ENCODE results near the gene PIAS1.

The PIAS1 gene

GRCh38 chr15:68097029-68097428 lies 42.9 kb downstream of the PIAS1 start:
- H3K36me3 ChIP-seq (ENCODE audit: insufficient read depth, insufficient read length, low read length), result peaks cover 5% of the 10 kb centered on the region
- no peak for DNase-seq (ENCODE audit: low read depth, low spot score)
- H3K4me3 ChIP-seq (ENCODE audit: insufficient read length, low read depth), result no peak overlapping the region
- no peak for TF ChIP-seq ZNF274 (IDR thresholded peaks at IDR 0.05; ENCODE audit: low read depth, low read length)
- no peak for TF ChIP-seq YY1 (IDR thresholded peaks at IDR 0.05; ENCODE audit: insufficient read depth, insufficient read length)
- TF ChIP-seq SUZ12 (IDR thresholded peaks at IDR 0.05; ENCODE audit: extremely low read depth, insufficient read depth, insufficient read length), result no peak
- H3K27me3 ChIP-seq (ENCODE audit: insufficient read depth, insufficient read length), result no peaks in the 10 kb centered on the region
- H3K9me3 ChIP-seq (ENCODE audit: insufficient read depth, low read length), result peaks cover 23% of the 10 kb centered on the region
- H3K4me1 ChIP-seq (ENCODE audit: insufficient read depth, insufficient read length), result no peaks in the 10 kb centered on the region
- H3K9ac ChIP-seq (ENCODE audit: insufficient read length, low read depth), result no peak overlapping the region

- Histone ChIP-seq H3K4me1 (ENCODE audit: insufficient read depth, insufficient read length) (no peaks in the 10 kb centered on the region), H3K36me3 (ENCODE audit: insufficient read depth, insufficient read length, low read length) (peaks cover 3% of the 10 kb centered on the region), H3K4me3 (ENCODE audit: insufficient read length, low read depth) (no peak overlapping the region), H3K9ac (ENCODE audit: insufficient read length, low read depth) (no peak overlapping the region), H3K9me3 (ENCODE audit: insufficient read depth, low read length) (peaks cover 31% of the 10 kb centered on the region), H3K27me3 (ENCODE audit: insufficient read depth, insufficient read length) (no peaks in the 10 kb centered on the region)
- TF ChIP-seq YY1 (IDR thresholded peaks at IDR 0.05; ENCODE audit: insufficient read depth, insufficient read length) (no peak), SUZ12 (IDR thresholded peaks at IDR 0.05; ENCODE audit: extremely low read depth, insufficient read depth, insufficient read length) (no peak), ZNF274 (IDR thresholded peaks at IDR 0.05; ENCODE audit: low read depth, low read length) (no peak)
- DNase-seq (ENCODE audit: low read depth, low spot score), result no peak
These were observed 44.4 kb downstream of the PIAS1 start for GRCh38 chr15:68098465-68098864.

DNA sequence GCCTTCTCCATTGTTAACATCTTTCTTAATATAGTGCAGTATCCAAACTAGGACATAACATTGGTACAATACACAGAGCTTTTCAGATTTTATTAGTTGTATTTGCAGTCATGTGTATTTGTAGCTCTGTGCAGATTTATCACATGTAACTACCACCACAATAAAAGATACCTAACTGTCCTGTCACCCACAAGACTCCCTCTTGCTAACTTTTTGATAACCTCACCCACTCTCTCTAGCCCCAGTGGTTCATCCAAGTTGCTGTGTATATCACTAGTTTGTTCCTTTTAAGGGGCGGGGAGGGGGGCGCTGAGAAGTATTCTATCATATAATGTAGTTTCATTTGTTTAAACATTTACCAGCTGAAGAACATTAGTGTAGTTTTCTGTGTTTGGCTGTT lies 46.1 kb downstream of the PIAS1 start:
- Histone ChIP-seq H3K27me3 (ENCODE audit: insufficient read depth, insufficient read length) (no peaks in the 10 kb centered on the region), H3K9me3 (ENCODE audit: insufficient read depth, low read length) (peaks cover 30% of the 10 kb centered on the region), H3K36me3 (ENCODE audit: insufficient read depth, insufficient read length, low read length) (peaks cover 8% of the 10 kb centered on the region), H3K9ac (ENCODE audit: insufficient read length, low read depth) (no peak overlapping the region), H3K4me3 (ENCODE audit: insufficient read length, low read depth) (no peak overlapping the region), H3K4me1 (ENCODE audit: insufficient read depth, insufficient read length) (no peaks in the 10 kb centered on the region)
- DNase-seq (ENCODE audit: low read depth, low spot score), result no peak
- no peak for TF ChIP-seq SUZ12 (IDR thresholded peaks at IDR 0.05; ENCODE audit: extremely low read depth, insufficient read depth, insufficient read length)
- no peak for TF ChIP-seq ZNF274 (IDR thresholded peaks at IDR 0.05; ENCODE audit: low read depth, low read length)
- no peak for TF ChIP-seq YY1 (IDR thresholded peaks at IDR 0.05; ENCODE audit: insufficient read depth, insufficient read length)

DNA sequence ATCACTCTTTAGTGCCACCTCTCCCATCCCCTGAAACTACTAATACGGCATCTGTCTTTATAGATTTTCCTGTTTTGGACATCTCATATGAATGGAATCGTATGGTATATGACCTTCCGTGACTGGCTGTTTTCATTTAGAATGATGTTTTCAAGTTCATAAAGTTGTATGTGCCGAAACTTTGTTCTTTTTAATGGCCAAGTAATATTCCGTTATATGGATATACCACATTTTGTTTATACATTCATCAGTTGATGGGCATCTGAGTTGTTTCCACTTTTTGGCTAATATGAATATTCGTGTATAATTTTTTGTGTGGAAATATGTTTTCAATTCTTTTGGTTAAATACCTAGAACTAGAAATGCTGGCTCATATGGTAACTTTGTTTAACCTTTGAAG lies 49.5 kb downstream of the PIAS1 start:
- TF ChIP-seq SUZ12 (IDR thresholded peaks at IDR 0.05; ENCODE audit: extremely low read depth, insufficient read depth, insufficient read length), result no peak
- Histone ChIP-seq H3K4me1 (ENCODE audit: insufficient read depth, insufficient read length) (no peaks in the 10 kb centered on the region), H3K9ac (ENCODE audit: insufficient read length, low read depth) (no peak overlapping the region)

GRCh38 chr15:68106656-68107055 lies 52.5 kb downstream of the PIAS1 start:
- no peak for DNase-seq (ENCODE audit: low read depth, low spot score)
- no peaks in the 10 kb centered on the region for H3K27me3 ChIP-seq (ENCODE audit: insufficient read depth, insufficient read length)
- no peak overlapping the region for H3K4me3 ChIP-seq (ENCODE audit: insufficient read length, low read depth)
- no peaks in the 10 kb centered on the region for H3K4me1 ChIP-seq (ENCODE audit: insufficient read depth, insufficient read length)
- peaks cover 8% of the 10 kb centered on the region for H3K36me3 ChIP-seq (ENCODE audit: insufficient read depth, insufficient read length, low read length)
- H3K9ac ChIP-seq (ENCODE audit: insufficient read length, low read depth), result no peak overlapping the region
- TF ChIP-seq YY1 (IDR thresholded peaks at IDR 0.05; ENCODE audit: insufficient read depth, insufficient read length), result no peak
- no peak for TF ChIP-seq ZNF274 (IDR thresholded peaks at IDR 0.05; ENCODE audit: low read depth, low read length)
- TF ChIP-seq SUZ12 (IDR thresholded peaks at IDR 0.05; ENCODE audit: extremely low read depth, insufficient read depth, insufficient read length), result no peak
- H3K9me3 ChIP-seq (ENCODE audit: insufficient read depth, low read length), result peaks cover 12% of the 10 kb centered on the region

More for the DNA sequence above, 49.5 kb downstream of the PIAS1 start:
- no peak for DNase-seq (ENCODE audit: low read depth, low spot score)
- no peaks in the 10 kb centered on the region for H3K27me3 ChIP-seq (ENCODE audit: insufficient read depth, insufficient read length)
- H3K4me3 ChIP-seq (ENCODE audit: insufficient read length, low read depth), result no peak overlapping the region
- peaks cover 12% of the 10 kb centered on the region for H3K9me3 ChIP-seq (ENCODE audit: insufficient read depth, low read length)
- H3K36me3 ChIP-seq (ENCODE audit: insufficient read depth, insufficient read length, low read length), result peaks cover 8% of the 10 kb centered on the region

GRCh38 chr15:68107142-68107541 lies 53.0 kb downstream of the PIAS1 start:
- H3K9me3 ChIP-seq (ENCODE audit: insufficient read depth, low read length), result peaks cover 12% of the 10 kb centered on the region
- DNase-seq (ENCODE audit: low read depth, low spot score), result no peak
- H3K36me3 ChIP-seq (ENCODE audit: insufficient read depth, insufficient read length, low read length), result peaks cover 8% of the 10 kb centered on the region
- H3K9ac ChIP-seq (ENCODE audit: insufficient read length, low read depth), result no peak overlapping the region
- TF ChIP-seq YY1 (IDR thresholded peaks at IDR 0.05; ENCODE audit: insufficient read depth, insufficient read length), result no peak
- no peak for TF ChIP-seq ZNF274 (IDR thresholded peaks at IDR 0.05; ENCODE audit: low read depth, low read length)
- TF ChIP-seq SUZ12 (IDR thresholded peaks at IDR 0.05; ENCODE audit: extremely low read depth, insufficient read depth, insufficient read length), result no peak
- H3K4me3 ChIP-seq (ENCODE audit: insufficient read length, low read depth), result no peak overlapping the region
- no peaks in the 10 kb centered on the region for H3K4me1 ChIP-seq (ENCODE audit: insufficient read depth, insufficient read length)
- no peaks in the 10 kb centered on the region for H3K27me3 ChIP-seq (ENCODE audit: insufficient read depth, insufficient read length)

DNA sequence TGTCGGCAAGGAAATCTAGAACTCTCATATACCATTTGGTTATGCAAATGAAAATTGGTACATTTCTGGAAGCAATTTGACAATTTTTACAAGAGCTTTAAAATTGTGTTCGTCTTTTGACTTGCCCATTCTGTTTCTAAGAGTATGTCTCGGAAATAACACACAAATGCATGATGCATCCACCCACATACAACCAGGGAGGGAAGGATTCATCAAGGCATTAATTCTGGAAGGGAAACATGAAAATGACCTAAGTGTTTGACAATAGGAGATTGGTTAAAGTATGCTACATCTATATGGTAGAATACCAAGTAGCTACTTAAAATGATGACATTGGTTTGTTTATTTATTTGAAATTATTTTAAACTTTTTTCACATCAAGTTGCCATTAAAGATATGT lies 58.6 kb downstream of the PIAS1 start:
- Histone ChIP-seq H3K4me3 (ENCODE audit: insufficient read length, low read depth) (no peak overlapping the region), H3K9ac (ENCODE audit: insufficient read length, low read depth) (no peak overlapping the region), H3K9me3 (ENCODE audit: insufficient read depth, low read length) (no peaks in the 10 kb centered on the region), H3K4me1 (ENCODE audit: insufficient read depth, insufficient read length) (no peaks in the 10 kb centered on the region), H3K36me3 (ENCODE audit: insufficient read depth, insufficient read length, low read length) (no peaks in the 10 kb centered on the region), H3K27me3 (ENCODE audit: insufficient read depth, insufficient read length) (no peaks in the 10 kb centered on the region)
- DNase-seq (ENCODE audit: low read depth, low spot score), result no peak
- TF ChIP-seq SUZ12 (IDR thresholded peaks at IDR 0.05; ENCODE audit: extremely low read depth, insufficient read depth, insufficient read length) (no peak), ZNF274 (IDR thresholded peaks at IDR 0.05; ENCODE audit: low read depth, low read length) (no peak), YY1 (IDR thresholded peaks at IDR 0.05; ENCODE audit: insufficient read depth, insufficient read length) (no peak)

DNA sequence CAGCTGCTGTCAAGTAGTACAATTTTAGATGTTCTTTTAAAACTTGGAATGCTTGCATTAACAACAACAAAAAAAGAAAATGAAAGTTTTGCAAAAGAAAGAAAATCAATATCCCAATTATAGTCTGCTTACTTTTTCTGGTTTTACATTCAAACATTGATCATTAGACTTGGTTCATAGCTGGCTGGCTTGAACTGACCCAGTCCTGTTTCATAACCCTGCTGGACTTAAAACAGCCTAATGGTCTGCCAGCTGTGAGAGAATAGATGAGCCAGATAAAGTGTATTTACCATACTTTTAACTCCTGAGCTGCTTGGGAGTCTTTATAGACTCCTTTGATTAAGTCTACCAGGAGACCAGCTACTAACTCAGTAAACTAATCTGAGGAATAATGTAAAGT lies 59.2 kb downstream of the PIAS1 start:
- H3K27me3 ChIP-seq (ENCODE audit: insufficient read depth, insufficient read length), result no peaks in the 10 kb centered on the region
- TF ChIP-seq YY1 (IDR thresholded peaks at IDR 0.05; ENCODE audit: insufficient read depth, insufficient read length), result no peak
- H3K9ac ChIP-seq (ENCODE audit: insufficient read length, low read depth), result no peak overlapping the region
- H3K9me3 ChIP-seq (ENCODE audit: insufficient read depth, low read length), result no peaks in the 10 kb centered on the region
- H3K4me3 ChIP-seq (ENCODE audit: insufficient read length, low read depth), result no peak overlapping the region
- H3K36me3 ChIP-seq (ENCODE audit: insufficient read depth, insufficient read length, low read length), result no peaks in the 10 kb centered on the region
- no peak for DNase-seq (ENCODE audit: low read depth, low spot score)
- no peaks in the 10 kb centered on the region for H3K4me1 ChIP-seq (ENCODE audit: insufficient read depth, insufficient read length)
